HG02852 (cell line): ENCODE measurements around the gene TAF4.

Experiments used
- ATAC-seq: cut with Tn5 transposase; IDR thresholded peaks from one replicate; pipeline ENCODE4 v1.9.1; 2021; ENCODE audit warnings: mild to moderate bottlenecking, moderate library complexity; ENCODE audit not compliant: unreplicated experiment

Gene TAF4

GRCh38 chr20:61966492-61967244 lies 99.0 kb downstream of the TAF4 start:
- no peak for ATAC-seq

- no peak for ATAC-seq
Observed at GRCh38 chr20:61965606-61966491, 99.8 kb downstream of the TAF4 start.

- no peak for ATAC-seq
Observed at GRCh38 chr20:61964675-61965605, 100.7 kb downstream of the TAF4 start.

- no peak for ATAC-seq
Observed at GRCh38 chr20:61963885-61964674, 101.6 kb downstream of the TAF4 start.

GRCh38 chr20:61963149-61963548 lies 102.5 kb downstream of the TAF4 start:
- ATAC-seq = no peak

- no peak for ATAC-seq
Observed at GRCh38 chr20:61960836-61961235, 104.8 kb downstream of the TAF4 start.

- ATAC-seq = no peak
Observed at GRCh38 chr20:61958773-61959700, 106.6 kb downstream of the TAF4 start.

- no peak for ATAC-seq
Observed at GRCh38 chr20:61957961-61958715, 107.5 kb downstream of the TAF4 start.

GRCh38 chr20:61956396-61957342 lies 109.0 kb downstream of the TAF4 start:
- ATAC-seq = no peak

GRCh38 chr20:61955668-61956395 lies 109.8 kb downstream of the TAF4 start:
- ATAC-seq = no peak

GRCh38 chr20:61954276-61955021 lies 111.2 kb downstream of the TAF4 start:
- ATAC-seq = no peak

GRCh38 chr20:61953037-61954021 lies 112.4 kb downstream of the TAF4 start:
- no peak for ATAC-seq

GRCh38 chr20:61951695-61952533 lies 113.8 kb downstream of the TAF4 start:
- no peak for ATAC-seq

- no peak for ATAC-seq
Observed at GRCh38 chr20:61950641-61951071, 115.0 kb downstream of the TAF4 start.
